MCF 10A (cell line): ENCODE measurements around the gene NOTCH2. TPM values are rescaled to one million over a fixed set of nuclear protein-coding genes. Genes with fewer than 3 reads are reported as not detected.

Source experiments
- BruUV-seq: library from RNA; stranded (reverse); fragments of 400-500 nt; replicated peaks from 2 replicates; lab custom pipeline; 2021; lab: Mats Ljungman, UMichigan
- CTCF ChIA-PET: fragments of 300-600 bp; sonication (Branson Sonifier 250); formaldehyde crosslinking; extraction: SDS; loops from one replicate; lab custom pipeline; 2021; ENCODE audit warnings: antibody characterized with exemption, inconsistent platforms; lab: Yijun Ruan, JAX
- POLR2A ChIA-PET: fragments of 300-600, 350-650 bp; sonication (Branson Sonifier 250); formaldehyde crosslinking; extraction: SDS; loops from one replicate; lab custom pipeline; 2020; ENCODE audit warnings: antibody characterized with exemption, inconsistent platforms; lab: Yijun Ruan, JAX
- DNase-seq: peaks from one replicate; pipeline ENCODE4 v3.0.0-alpha.2; 2018; ENCODE audit not compliant: unreplicated experiment
- H3K27ac Mint-ChIP-seq: one replicate; pipeline ENCODE4 v1.8.0; 2022; ENCODE audit warnings: mild to moderate bottlenecking, low read depth, mixed read lengths; ENCODE audit not compliant: unreplicated experiment
- H3K27me3 Mint-ChIP-seq: one replicate; pipeline ENCODE4 v1.8.0; 2022; ENCODE audit warnings: mixed read lengths; ENCODE audit not compliant: insufficient read depth, unreplicated experiment
- H3K36me3 Mint-ChIP-seq: one replicate; pipeline ENCODE4 v1.8.0; 2022; ENCODE audit warnings: mild to moderate bottlenecking, moderate library complexity, mixed read lengths; ENCODE audit not compliant: insufficient read depth, unreplicated experiment
- H3K4me1 Mint-ChIP-seq: one replicate; pipeline ENCODE4 v1.8.0; 2022; ENCODE audit warnings: mixed read lengths; ENCODE audit not compliant: insufficient read depth, unreplicated experiment
- H3K4me3 Mint-ChIP-seq: one replicate; pipeline ENCODE4 v1.8.0; 2022; ENCODE audit warnings: mild to moderate bottlenecking, moderate library complexity, mixed read lengths; ENCODE audit not compliant: unreplicated experiment
- H3K9me3 Mint-ChIP-seq: one replicate; pipeline ENCODE4 v1.8.0; 2022; ENCODE audit warnings: mixed read lengths; ENCODE audit not compliant: unreplicated experiment
- CTCF ChIP-seq: fragments of 200-600 bp; IDR thresholded peaks from one replicate; pipeline ENCODE4 v1.8.0; 2022; ENCODE audit warnings: antibody characterized with exemption, mild to moderate bottlenecking; ENCODE audit not compliant: unreplicated experiment
- intact Hi-C: fragments of 100-400 bp; cut with micrococcal nuclease; formaldehyde crosslinking; loops from 2 replicates; pipeline ENCODE4 v1.14.1; 2022
- total RNA-seq: library from RNA; stranded (reverse); gene quantifications from 2 replicates; pipeline ENCODE4 v1.2.3, GENCODE V29; 2022

NOTCH2 gene
- total RNA-seq, 1 experiment from 2014 or later, result 128 TPM

DNA sequence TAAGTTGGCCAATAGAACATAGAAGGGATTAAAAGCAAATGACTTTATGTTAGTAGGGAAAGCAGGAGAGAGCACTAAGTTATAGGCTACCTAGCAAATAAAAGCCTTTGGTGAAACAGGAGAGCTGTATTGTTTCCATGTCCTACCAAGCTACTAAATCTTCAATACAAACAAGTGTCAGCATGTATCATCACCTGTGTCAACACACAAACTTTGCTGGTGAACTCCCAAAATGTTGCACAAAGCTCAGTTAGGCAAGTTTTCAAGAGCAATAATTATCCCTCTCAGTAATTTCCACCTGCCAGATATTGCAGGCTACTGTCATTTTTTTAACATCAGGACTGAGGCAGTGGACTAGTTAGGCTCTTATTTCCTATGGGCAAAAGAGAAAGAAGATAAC is 95.4 kb downstream of the NOTCH2 start:
- H3K27me3 Mint-ChIP-seq, result no peaks in the 10 kb centered on the region
- intact Hi-C loops, result no loop called here
- H3K4me3 Mint-ChIP-seq, result no peak overlapping the region
- BruUV-seq, result no TSS peak
- H3K27ac Mint-ChIP-seq, result peak overlapping the region; percentile 6
- H3K36me3 Mint-ChIP-seq, result peaks cover 29% of the 10 kb centered on the region
- H3K4me1 Mint-ChIP-seq, result peaks cover 36% of the 10 kb centered on the region
- peak; percentile 54 for DNase-seq
- CTCF ChIA-PET, result interaction anchor here (0.5 to 2.5 kb wide), 2 partner anchors 25 to 91 kb away, joined by 4 to 8 read pairs; no protein-coding TSS in a partner anchor
- no peak for TF ChIP-seq CTCF
- POLR2A ChIA-PET, result interaction anchor here (0.9 to 3.0 kb wide), 3 partner anchors 10 to 15 kb away, joined by 3 to 26 read pairs (median 3); no protein-coding TSS in a partner anchor
- no peaks in the 10 kb centered on the region for H3K9me3 Mint-ChIP-seq

DNA sequence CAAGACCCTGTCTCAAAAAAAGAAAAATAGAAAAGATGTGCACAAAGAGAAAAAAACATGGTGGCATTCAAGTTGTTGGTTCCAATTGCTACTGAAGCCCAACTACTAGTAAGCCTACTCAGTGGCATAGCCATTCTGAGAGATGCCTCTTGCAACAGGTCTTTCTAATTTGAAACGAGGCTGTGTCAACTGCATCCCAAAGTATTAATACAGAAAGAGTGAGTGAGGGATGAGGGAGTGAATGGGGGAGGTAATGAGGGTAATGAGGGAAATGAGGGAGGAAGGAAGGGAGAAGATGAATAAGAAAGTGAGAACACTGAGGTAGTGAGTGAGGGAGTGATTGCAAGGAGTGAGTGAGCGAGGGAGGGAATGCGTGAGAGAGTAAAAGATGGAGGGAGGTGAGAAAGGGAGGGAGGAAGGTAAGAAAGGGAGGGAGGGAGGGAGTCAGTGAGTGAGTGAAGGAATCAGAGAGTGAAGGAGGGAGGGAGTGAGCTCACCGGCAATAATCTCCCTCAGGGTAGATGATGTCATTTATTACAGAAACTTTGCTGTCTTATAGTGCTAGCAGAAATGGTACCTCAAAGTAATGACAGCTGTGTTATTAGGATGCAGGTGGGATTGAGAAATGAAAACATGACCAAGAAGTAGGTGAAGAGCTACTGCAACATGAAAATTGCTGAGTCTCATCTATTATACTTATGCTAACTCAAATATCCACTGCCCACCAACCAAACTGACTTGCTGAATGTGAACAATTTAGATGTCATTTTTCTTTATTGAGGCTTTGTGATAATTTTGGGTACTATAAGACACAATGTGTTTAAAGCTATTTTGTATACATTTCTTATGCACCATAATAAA is 97.5 kb downstream of the NOTCH2 start:
- Mint-ChIP-seq H3K27me3 (no peaks in the 10 kb centered on the region), H3K4me3 (no peak overlapping the region), H3K4me1 (peaks cover 34% of the 10 kb centered on the region), H3K36me3 (peaks cover 46% of the 10 kb centered on the region), H3K27ac (no peak overlapping the region), H3K9me3 (no peaks in the 10 kb centered on the region)
- BruUV-seq, result no TSS peak
- intact Hi-C loops, result no loop called here
- ChIA-PET POLR2A (interaction anchor here (0.7 to 0.9 kb wide), 2 partner anchors 8 to 19 kb away, joined by 3 to 4 read pairs; no protein-coding TSS in a partner anchor), CTCF (interaction anchor here (2.5 kb wide), 1 partner anchor 23 kb away, joined by 8 read pairs; no protein-coding TSS in a partner anchor)
- TF ChIP-seq CTCF, result no peak
- DNase-seq, result no peak

- no peak for TF ChIP-seq CTCF
These were observed 100.9 kb downstream of the NOTCH2 start for GRCh38 chr1:119968601-119969000.

DNA sequence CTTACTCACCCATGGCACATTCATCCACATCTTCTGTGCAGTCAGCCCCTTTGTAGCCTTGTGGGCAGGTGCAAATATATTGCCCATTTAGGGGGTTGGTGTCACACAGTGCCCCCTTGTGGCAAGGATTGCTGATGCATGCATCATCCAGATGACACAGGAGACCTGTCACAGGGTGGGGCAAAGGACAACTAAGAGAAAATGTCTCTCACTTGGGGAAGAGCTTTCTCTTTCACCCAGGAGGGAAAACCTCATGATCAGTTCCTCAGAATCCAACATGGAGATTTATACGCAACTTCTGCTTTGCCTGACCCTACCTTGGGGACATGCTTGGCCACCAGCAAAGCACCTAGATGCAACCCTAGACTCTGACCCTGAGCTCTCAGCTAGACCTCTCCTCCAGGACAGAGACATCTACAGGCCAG is 101.4 kb downstream of the NOTCH2 start:
- no peaks in the 10 kb centered on the region for H3K9me3 Mint-ChIP-seq
- no peaks in the 10 kb centered on the region for H3K27me3 Mint-ChIP-seq
- peaks cover 73% of the 10 kb centered on the region for H3K36me3 Mint-ChIP-seq
- ChIA-PET POLR2A (no interaction called here), CTCF (interaction anchor here (0.6 to 2.4 kb wide), 21 partner anchors 8 to 359 kb away, joined by 3 to 11 read pairs (median 3); no protein-coding TSS in a partner anchor)
- H3K4me3 Mint-ChIP-seq, result no peak overlapping the region
- peaks cover 14% of the 10 kb centered on the region for H3K4me1 Mint-ChIP-seq
- BruUV-seq, result no TSS peak
- peak; percentile 73 for TF ChIP-seq CTCF
- DNase-seq, result peak; percentile 67
- intact Hi-C loops, result no loop called here
- H3K27ac Mint-ChIP-seq, result peak overlapping the region; percentile 92

More at GRCh38 chr1:119968601-119969000, 100.9 kb downstream of the NOTCH2 start:
- Mint-ChIP-seq H3K27me3 (no peaks in the 10 kb centered on the region), H3K4me3 (no peak overlapping the region), H3K36me3 (peaks cover 73% of the 10 kb centered on the region), H3K9me3 (no peaks in the 10 kb centered on the region), H3K4me1 (peaks cover 18% of the 10 kb centered on the region), H3K27ac (peak overlapping the region; percentile 92)
- CTCF ChIA-PET, result interaction anchor here (0.7 to 2.4 kb wide), 15 partner anchors 8 to 225 kb away, joined by 3 to 11 read pairs (median 4); no protein-coding TSS in a partner anchor
- no TSS peak for BruUV-seq
- intact Hi-C loops, result no loop called here
- POLR2A ChIA-PET, result interaction anchor here (0.8 kb wide), 1 partner anchor 23 kb away, joined by 4 read pairs; no protein-coding TSS in a partner anchor
- DNase-seq, result no peak
